ENCODE results near the gene PSMD12. TPM values are rescaled to one million over a fixed set of nuclear protein-coding genes. Genes with fewer than 3 reads are reported as not detected.

PSMD12 gene
- total and polyA plus RNA-seq, 9 of the 15 experiments (the other 6 are each of a cell fraction or from before 2014, with no cell fraction given), result 36.6 to 150 (median 65.5) TPM

DNA sequence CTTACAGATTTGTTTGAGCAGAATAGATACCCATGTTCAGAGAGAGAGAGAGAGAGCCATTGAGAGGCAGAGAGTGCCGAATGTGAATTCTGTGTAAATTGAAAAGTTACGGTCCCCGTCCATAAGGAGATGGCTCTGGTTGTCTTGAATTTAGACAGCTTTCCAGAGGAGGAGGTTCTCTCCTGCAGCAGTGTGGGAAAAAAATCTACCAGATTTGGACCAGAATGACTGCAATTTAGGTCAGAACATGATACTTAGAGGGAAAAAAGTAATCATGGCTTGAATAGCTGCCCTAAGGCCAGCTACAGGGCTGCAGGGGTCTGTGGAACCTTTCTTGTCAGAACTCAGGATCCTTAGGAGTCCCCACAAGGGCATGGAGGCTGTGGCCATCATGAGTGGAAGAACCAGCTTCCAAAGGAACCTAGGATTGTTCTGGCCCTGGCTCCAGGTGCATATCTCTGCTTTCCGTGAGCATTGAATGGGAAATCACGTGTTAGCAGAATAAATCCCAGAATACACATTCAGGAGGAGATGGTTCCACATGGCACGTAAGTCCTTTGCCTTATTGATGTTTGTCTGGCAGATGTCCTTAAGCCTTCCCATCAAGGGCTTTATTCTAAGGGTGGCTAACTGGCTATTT lies 23.7 kb upstream of the PSMD12 start:
- H3K27me3 ChIP-seq (ENCODE audit: control insufficient read depth in 2 of 2, insufficient read depth in 2 of 2, low read length in 2 of 2), result peaks cover 22 to 25% of the 10 kb centered on the region in 2 experiments
- ChIA-PET POLR2A (interaction anchor here (0.6 kb wide), 1 partner anchor 27 kb away, joined by 3 read pairs; no protein-coding TSS in a partner anchor), CTCF (ENCODE audit: low intra/inter-chr PET ratio) (no interaction called here)
- DNase-seq (ENCODE audit: extremely low read depth in 1 of 4, low spot score in 3 of 4) (no peak), ATAC-seq (no peak), FAIRE-seq (no peak)
- no peak overlapping the region for H3K27ac ChIP-seq (ENCODE audit: extremely low read depth, low read depth, low read length)
- in situ Hi-C loops (cut with MboI) (loop anchor here (25.0 kb wide), 1 partner anchor 297 kb away; no protein-coding TSS in a partner anchor), intact Hi-C loops (cut with micrococcal nuclease) (no loop called here)
- H3K9me3 ChIP-seq (replicated peaks; ENCODE audit: control insufficient read depth, insufficient read depth, low read depth, low read length), result peaks cover under 1% of the 10 kb centered on the region; the same call in 1 of the 2 replicates
- no peak overlapping the region for H2AFZ ChIP-seq (ENCODE audit: low read depth, low read length)
- no peak overlapping the region for H3K9ac ChIP-seq (ENCODE audit: insufficient read depth in 1 of 2, low read depth in 2 of 2, low read length in 2 of 2)
- H3K4me3 ChIP-seq, result no peak overlapping the region
- no peaks in the 10 kb centered on the region for H3K79me2 ChIP-seq (ENCODE audit: control insufficient read depth, insufficient read depth, low read length)
- 4% methylated on average over 6 of the region's 6 CpGs for WGBS (ENCODE audit: insufficient coverage, low coverage, missing lambda C conversion rate)
- H3K9me1 ChIP-seq (ENCODE audit: control insufficient read depth, insufficient read depth, low read length), result no peaks in the 10 kb centered on the region
- H4K20me1 ChIP-seq (replicated peaks; ENCODE audit: control insufficient read depth, insufficient read depth, low read length), result no peaks in the 10 kb centered on the region
- H3K36me3 ChIP-seq (ENCODE audit: control insufficient read depth, insufficient read depth, low read length), result no peaks in the 10 kb centered on the region
- no peak overlapping the region for H3K4me2 ChIP-seq (ENCODE audit: insufficient read depth, low read length)
- no peak for TF ChIP-seq USF1 (CRISPR knock-in tag; IDR thresholded peaks at IDR 0.05)
- no peak for TF ChIP-seq RAD21 (CRISPR knock-in tag; conservative IDR thresholded peaks at IDR 0.05 in 1 of 2, IDR thresholded peaks at IDR 0.05 in 1 of 2)
- no peak for TF ChIP-seq HDAC6 (IDR thresholded peaks at IDR 0.05; ENCODE audit: low read depth, low read length)
- TF ChIP-seq PTRF (tag; IDR thresholded peaks at IDR 0.05), result no peak
- no peak for TF ChIP-seq CBX1 (IDR thresholded peaks at IDR 0.05; ENCODE audit: low read depth)
- no peak for TF ChIP-seq NCOA6 (IDR thresholded peaks at IDR 0.05)
- no peak for TF ChIP-seq KDM4B (IDR thresholded peaks at IDR 0.05; ENCODE audit: borderline replicate concordance in 2 of 2, low read depth in 1 of 2)
- no peak for TF ChIP-seq SMARCA4 (IDR thresholded peaks at IDR 0.05)
- TF ChIP-seq PRDM10 (IDR thresholded peaks at IDR 0.05; ENCODE audit: partially characterized antibody), result no peak
- TF ChIP-seq GMEB1 (CRISPR knock-in tag; IDR thresholded peaks at IDR 0.05), result no peak
- no peak for TF ChIP-seq MTF1 (CRISPR knock-in tag; IDR thresholded peaks at IDR 0.05; ENCODE audit: borderline replicate concordance)
- BruUV-seq (replicated peaks), result no TSS peak
- no peaks in the 10 kb centered on the region for H3K4me1 ChIP-seq (replicated peaks in 1 of 2; ENCODE audit: control insufficient read depth in 2 of 2, insufficient read depth in 2 of 2, low read length in 2 of 2)

Measured in K562 (cell line).